ENCODE measurements around the gene ADCY2.

GRCh38 chr5:7540736-7541485 is 145.0 kb downstream of the ADCY2 start:
- TF ChIP-seq CTCF (optimal IDR thresholded peaks at IDR 0.05 in 1 of 3, IDR thresholded peaks at IDR 0.05 in 1 of 3, conservative IDR thresholded peaks at IDR 0.05 in 1 of 3; ENCODE audit: extremely low read depth in 1 of 3, insufficient read depth in 2 of 3, low read length in 3 of 3) = no peak
- no peak for TF ChIP-seq EZH2 (IDR thresholded peaks at IDR 0.05; ENCODE audit: low read length)

All from keratinocyte (primary cell).